HepG2 (cell line): ENCODE data around the gene CALR. TPM values are rescaled to one million over a fixed set of nuclear protein-coding genes. Genes with fewer than 3 reads are reported as not detected.
A peak's percentile ranks its signal among the peaks of the same experiment; 100 is the strongest.

Experiments
- FOSL1 ChIP-seq: sonication (generic); formaldehyde crosslinking; IDR thresholded peaks from 2 replicates; pipeline ENCODE4 v1.9.0; 2021; ENCODE audit warnings: missing genetic modification reagents, borderline replicate concordance
- IKZF5 ChIP-seq: IDR thresholded peaks from 2 replicates; pipeline ENCODE4 v1.6.1; 2018; ENCODE audit warnings: missing genetic modification reagents, mild to moderate bottlenecking, missing compliant biosample characterization
- MED13 ChIP-seq: sonication (generic); formaldehyde crosslinking; IDR thresholded peaks from 2 replicates; pipeline ENCODE4 v1.5.0; 2020; ENCODE audit warnings: missing genetic modification reagents
- NCOA1 ChIP-seq: sonication (generic); formaldehyde crosslinking; IDR thresholded peaks from 2 replicates; pipeline ENCODE4 v1.9.0; 2021; ENCODE audit warnings: missing genetic modification reagents
- NFYC ChIP-seq: IDR thresholded peaks from 2 replicates; pipeline ENCODE4 v1.6.1; 2016; ENCODE audit warnings: missing genetic modification reagents, missing compliant biosample characterization
- PTBP1 ChIP-seq: fragments of 200-400 bp; formaldehyde crosslinking; IDR thresholded peaks from 2 replicates; pipeline ENCODE4 v1.6.1; 2018; ENCODE audit warnings: low read length, low read depth; ENCODE audit not compliant: poor library complexity, severe bottlenecking
- RBAK ChIP-seq: sonication (generic); formaldehyde crosslinking; IDR thresholded peaks from 2 replicates; pipeline ENCODE4 v1.5.1; 2020; ENCODE audit warnings: mild to moderate bottlenecking, missing genetic modification reagents
- RFXAP ChIP-seq: sonication (generic); formaldehyde crosslinking; IDR thresholded peaks from 2 replicates; pipeline ENCODE4 v1.4.0; 2020; ENCODE audit warnings: missing genetic modification reagents, borderline replicate concordance
- TERF1 ChIP-seq: sonication (generic); formaldehyde crosslinking; IDR thresholded peaks from 2 replicates; pipeline ENCODE4 v1.8.0; 2022; ENCODE audit warnings: mild to moderate bottlenecking, missing genetic modification reagents, moderate library complexity
- ZBTB3 ChIP-seq: sonication (generic); formaldehyde crosslinking; IDR thresholded peaks from 2 replicates; pipeline ENCODE4 v1.4.0; 2020; ENCODE audit warnings: low read depth, mild to moderate bottlenecking, moderate library complexity, missing genetic modification reagents, borderline replicate concordance
- ZFP36L1 ChIP-seq: sonication (generic); formaldehyde crosslinking; IDR thresholded peaks from 2 replicates; pipeline ENCODE4 v1.8.0; 2022; ENCODE audit warnings: mild to moderate bottlenecking, missing genetic modification reagents, moderate library complexity
- ZNF232 ChIP-seq: sonication (generic); formaldehyde crosslinking; IDR thresholded peaks from 2 replicates; pipeline ENCODE4 v1.4.0; 2020; ENCODE audit warnings: missing genetic modification reagents, borderline replicate concordance
- ZNF431 ChIP-seq: sonication (generic); formaldehyde crosslinking; IDR thresholded peaks from 2 replicates; pipeline ENCODE4 v1.9.0; 2022; ENCODE audit warnings: missing genetic modification reagents, low read depth, mild to moderate bottlenecking, borderline replicate concordance
- ZNF530 ChIP-seq: sonication (generic); formaldehyde crosslinking; IDR thresholded peaks from 2 replicates; pipeline ENCODE4 v1.5.0; 2020; ENCODE audit warnings: low read depth, mild to moderate bottlenecking, missing genetic modification reagents
- ZNF761 ChIP-seq: sonication (generic); formaldehyde crosslinking; conservative IDR thresholded peaks from 2 replicates; pipeline ENCODE4 v1.4.0; 2020; ENCODE audit warnings: mild to moderate bottlenecking, missing genetic modification reagents
- ZZZ3 ChIP-seq: sonication (generic); formaldehyde crosslinking; IDR thresholded peaks from 2 replicates; pipeline ENCODE4 v1.4.0; 2020; ENCODE audit warnings: missing genetic modification reagents, mild to moderate bottlenecking, borderline replicate concordance
- polyA plus RNA-seq, 8 experiments: library from polyadenylated mRNA; depleted of rRNA in 3 of 8; stranded (reverse) in 7 of 8; unstranded in 1 of 8; fragments of >200 nt; fragmentation: Illumina TruSeq in 4 of 8; extraction: Trizol in 4 of 8; gene quantifications; 2 replicates each; pipeline versions ENCODE4 v1.2.1 to v1.2.3, GENCODE V29; 2011 to 2016; ENCODE audit warnings: low read depth in 4 of 8, missing spikeins in 1 of 8, mixed read lengths in 1 of 8; ENCODE audit not compliant: insufficient read depth in 1 of 8
- total RNA-seq, 5 experiments: library from RNA; depleted of rRNA; stranded (reverse); fragments of >200 nt; fragmentation: Illumina TruSeq; extraction: Trizol; gene quantifications; 2 replicates each; pipeline ENCODE4 v1.2.3, GENCODE V29; 2016; ENCODE audit warnings: low read depth in 1 of 5
- TF ChIP-seq, protein P1 (sequence below): IDR thresholded peaks from 2 replicates; pipeline ENCODE4 v1.6.1; 2016; ENCODE audit warnings: mild to moderate bottlenecking
- TF ChIP-seq, protein P2 (sequence below): sonication (generic); formaldehyde crosslinking; IDR thresholded peaks from 2 replicates; pipeline ENCODE4 v1.5.1; 2020; ENCODE audit warnings: missing genetic modification reagents, mild to moderate bottlenecking, borderline replicate concordance
- TF ChIP-seq, protein P3 (sequence below), 2 experiments: sonication (generic) in 1 of 2; formaldehyde crosslinking in 1 of 2; IDR thresholded peaks; 2 replicates each; pipeline versions ENCODE4 v1.5.1 to v1.6.1; 2011 to 2020; ENCODE audit warnings: borderline replicate concordance in 1 of 2, low read depth in 1 of 2, low read length in 1 of 2, mild to moderate bottlenecking in 1 of 2, missing genetic modification reagents in 1 of 2, moderate library complexity in 1 of 2

CALR gene
- total and polyA plus RNA-seq, 2 of the 13 experiments (the other 11 are each of a cell fraction or from before 2014, with no cell fraction given): 898 to 934 TPM

DNA sequence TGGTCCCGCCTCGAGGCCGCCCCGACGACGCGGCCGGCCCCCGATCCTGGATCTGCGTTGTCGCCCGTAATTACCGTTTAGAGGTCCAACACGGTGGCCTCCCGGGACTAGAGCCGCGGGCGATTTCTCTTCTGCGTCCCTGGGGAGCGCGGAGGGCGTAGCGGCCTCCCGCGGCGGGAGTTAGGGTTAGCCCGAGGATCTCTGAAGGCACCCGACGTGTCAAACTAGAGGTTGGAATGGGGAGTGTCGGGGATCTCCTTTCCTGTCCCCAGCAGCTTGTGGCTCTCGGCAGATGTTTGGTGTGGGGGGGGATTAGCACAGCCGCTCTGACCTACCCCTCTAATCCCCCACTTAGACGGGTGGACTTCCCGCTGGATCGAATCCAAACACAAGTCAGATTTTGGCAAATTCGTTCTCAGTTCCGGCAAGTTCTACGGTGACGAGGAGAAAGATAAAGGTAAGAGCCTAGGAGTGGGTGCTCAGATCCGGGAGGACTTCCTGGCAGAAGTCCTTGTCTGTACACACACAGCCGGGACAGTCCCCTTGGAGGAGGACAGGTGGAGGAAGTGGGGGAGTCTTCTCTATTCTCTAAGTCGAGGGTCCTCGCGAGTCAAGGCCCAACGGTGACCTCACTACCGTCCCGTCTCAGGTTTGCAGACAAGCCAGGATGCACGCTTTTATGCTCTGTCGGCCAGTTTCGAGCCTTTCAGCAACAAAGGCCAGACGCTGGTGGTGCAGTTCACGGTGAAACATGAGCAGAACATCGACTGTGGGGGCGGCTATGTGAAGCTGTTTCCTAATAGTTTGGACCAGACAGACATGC, 581 bp downstream of the CALR start (continued):
- TF ChIP-seq, protein P1, sequence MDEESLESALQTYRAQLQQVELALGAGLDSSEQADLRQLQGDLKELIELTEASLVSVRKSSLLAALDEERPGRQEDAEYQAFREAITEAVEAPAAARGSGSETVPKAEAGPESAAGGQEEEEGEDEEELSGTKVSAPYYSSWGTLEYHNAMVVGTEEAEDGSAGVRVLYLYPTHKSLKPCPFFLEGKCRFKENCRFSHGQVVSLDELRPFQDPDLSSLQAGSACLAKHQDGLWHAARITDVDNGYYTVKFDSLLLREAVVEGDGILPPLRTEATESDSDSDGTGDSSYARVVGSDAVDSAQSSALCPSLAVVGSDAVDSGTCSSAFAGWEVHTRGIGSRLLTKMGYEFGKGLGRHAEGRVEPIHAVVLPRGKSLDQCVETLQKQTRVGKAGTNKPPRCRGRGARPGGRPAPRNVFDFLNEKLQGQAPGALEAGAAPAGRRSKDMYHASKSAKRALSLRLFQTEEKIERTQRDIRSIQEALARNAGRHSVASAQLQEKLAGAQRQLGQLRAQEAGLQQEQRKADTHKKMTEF (CRISPR knock-in tag): peak; percentile 14; the same call in 1 of the 2 replicates
- TF ChIP-seq, protein P2, sequence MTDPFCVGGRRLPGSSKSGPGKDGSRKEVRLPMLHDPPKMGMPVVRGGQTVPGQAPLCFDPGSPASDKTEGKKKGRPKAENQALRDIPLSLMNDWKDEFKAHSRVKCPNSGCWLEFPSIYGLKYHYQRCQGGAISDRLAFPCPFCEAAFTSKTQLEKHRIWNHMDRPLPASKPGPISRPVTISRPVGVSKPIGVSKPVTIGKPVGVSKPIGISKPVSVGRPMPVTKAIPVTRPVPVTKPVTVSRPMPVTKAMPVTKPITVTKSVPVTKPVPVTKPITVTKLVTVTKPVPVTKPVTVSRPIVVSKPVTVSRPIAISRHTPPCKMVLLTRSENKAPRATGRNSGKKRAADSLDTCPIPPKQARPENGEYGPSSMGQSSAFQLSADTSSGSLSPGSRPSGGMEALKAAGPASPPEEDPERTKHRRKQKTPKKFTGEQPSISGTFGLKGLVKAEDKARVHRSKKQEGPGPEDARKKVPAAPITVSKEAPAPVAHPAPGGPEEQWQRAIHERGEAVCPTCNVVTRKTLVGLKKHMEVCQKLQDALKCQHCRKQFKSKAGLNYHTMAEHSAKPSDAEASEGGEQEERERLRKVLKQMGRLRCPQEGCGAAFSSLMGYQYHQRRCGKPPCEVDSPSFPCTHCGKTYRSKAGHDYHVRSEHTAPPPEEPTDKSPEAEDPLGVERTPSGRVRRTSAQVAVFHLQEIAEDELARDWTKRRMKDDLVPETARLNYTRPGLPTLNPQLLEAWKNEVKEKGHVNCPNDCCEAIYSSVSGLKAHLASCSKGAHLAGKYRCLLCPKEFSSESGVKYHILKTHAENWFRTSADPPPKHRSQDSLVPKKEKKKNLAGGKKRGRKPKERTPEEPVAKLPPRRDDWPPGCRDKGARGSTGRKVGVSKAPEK: no peak
- TF ChIP-seq NCOA1 (CRISPR knock-in tag) (0 out of 2 replicates have a peak, but pooled peaks have one; percentile 18), ZBTB3 (CRISPR knock-in tag) (no peak), ZNF232 (no peak), MED13 (no peak), IKZF5 (CRISPR knock-in tag) (peak; percentile 7; the same call in 1 of the 2 replicates), RFXAP (CRISPR knock-in tag) (no peak), ZNF431 (0 out of 2 replicates have a peak, but pooled peaks have one; percentile 54), ZNF530 (no peak), TERF1 (CRISPR knock-in tag) (no peak), ZZZ3 (CRISPR knock-in tag) (no peak), NFYC (CRISPR knock-in tag) (no peak), FOSL1 (no peak), PTBP1 (no peak), ZNF761 (CRISPR knock-in tag) (peak; percentile 33; the same call in 1 of the 2 replicates), ZFP36L1 (CRISPR knock-in tag) (no peak), RBAK (CRISPR knock-in tag) (no peak)
- TF ChIP-seq, protein P3, sequence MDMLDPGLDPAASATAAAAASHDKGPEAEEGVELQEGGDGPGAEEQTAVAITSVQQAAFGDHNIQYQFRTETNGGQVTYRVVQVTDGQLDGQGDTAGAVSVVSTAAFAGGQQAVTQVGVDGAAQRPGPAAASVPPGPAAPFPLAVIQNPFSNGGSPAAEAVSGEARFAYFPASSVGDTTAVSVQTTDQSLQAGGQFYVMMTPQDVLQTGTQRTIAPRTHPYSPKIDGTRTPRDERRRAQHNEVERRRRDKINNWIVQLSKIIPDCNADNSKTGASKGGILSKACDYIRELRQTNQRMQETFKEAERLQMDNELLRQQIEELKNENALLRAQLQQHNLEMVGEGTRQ (IDR thresholded peaks at IDR 0.05; ENCODE audit: low read depth, low read length): no peak
- TF ChIP-seq, protein P3 (CRISPR knock-in tag; IDR thresholded peaks at IDR 0.05; ENCODE audit: borderline replicate concordance): no peak
